HEK293 (cell line): ENCODE measurements around the gene SECTM1.

Experiments
- CTCF ChIA-PET: fragments of 350-600 bp; formaldehyde crosslinking; extraction: SDS; loops from one replicate; lab custom pipeline; 2021; ENCODE audit warnings: antibody characterized with exemption; lab: Yijun Ruan, JAX
- POLR2A ChIA-PET: fragments of 300-600 bp; formaldehyde crosslinking; extraction: SDS; loops from one replicate; lab custom pipeline; 2020; ENCODE audit warnings: antibody characterized with exemption, inconsistent platforms; lab: Yijun Ruan, JAX
- H3K27ac ChIP-seq: fragments of 200-500 bp; sonication (Bioruptor generic); 2 replicates; pipeline ENCODE4 v1.5.1; 2014; ENCODE audit warnings: low read depth, low read length, control low read depth, inconsistent platforms; ENCODE audit errors: extremely low read depth
- H3K36me3 ChIP-seq, 2 experiments: fragments of 200-500 bp in 1 of 2; sonication (Bioruptor generic) in 1 of 2; 1 replicate in 1 of 2; 2 replicates in 1 of 2; pipeline ENCODE4 v1.5.1; 2014 to 2017; ENCODE audit warnings: inconsistent platforms in 2 of 2, low read length in 2 of 2; ENCODE audit not compliant: control insufficient read depth in 2 of 2, insufficient read depth in 1 of 2
- H3K4me1 ChIP-seq: fragments of 200-500 bp; sonication (Bioruptor generic); 2 replicates; pipeline ENCODE4 v1.5.1; 2014; ENCODE audit warnings: mild to moderate bottlenecking, low read length, inconsistent platforms; ENCODE audit not compliant: control insufficient read depth, insufficient read depth
- H3K4me3 ChIP-seq: 2 replicates; pipeline ENCODE4 v1.5.1; 2011; ENCODE audit warnings: low read depth, mild to moderate bottlenecking, control low read depth, low read length, moderate library complexity
- H3K9me3 ChIP-seq: fragments of 200-500 bp; sonication (Bioruptor generic); 2 replicates; pipeline ENCODE4 v1.5.1; 2014; ENCODE audit warnings: low read depth, low read length, inconsistent platforms; ENCODE audit not compliant: control insufficient read depth, insufficient read depth
- GLIS1 ChIP-seq: fragments of 450-650 bp; formaldehyde crosslinking; IDR thresholded peaks from 2 replicates; pipeline ENCODE4 v1.5.1; 2016; ENCODE audit warnings: missing biosample characterization, missing genetic modification characterization
- GLIS2 ChIP-seq: fragments of 450-650 bp; formaldehyde crosslinking; IDR thresholded peaks from 2 replicates; pipeline ENCODE4 v1.5.1; 2016; ENCODE audit warnings: missing biosample characterization, missing genetic modification characterization
- HIC1 ChIP-seq: fragments of 450-650 bp; formaldehyde crosslinking; IDR thresholded peaks from 2 replicates; pipeline ENCODE4 v1.5.1; 2016; ENCODE audit warnings: missing biosample characterization, missing genetic modification characterization
- KLF1 ChIP-seq: fragments of 450-650 bp; formaldehyde crosslinking; IDR thresholded peaks from 2 replicates; pipeline ENCODE4 v1.5.1; 2016; ENCODE audit warnings: missing biosample characterization, missing genetic modification characterization
- PATZ1 ChIP-seq: fragments of 450-650 bp; formaldehyde crosslinking; IDR thresholded peaks from 2 replicates; pipeline ENCODE4 v1.5.1; 2016; ENCODE audit warnings: missing biosample characterization, missing genetic modification characterization
- SP2 ChIP-seq: fragments of 450-650 bp; formaldehyde crosslinking; IDR thresholded peaks from 2 replicates; pipeline ENCODE4 v1.5.1; 2016; ENCODE audit warnings: missing biosample characterization, missing genetic modification characterization
- SP7 ChIP-seq: fragments of 450-650 bp; formaldehyde crosslinking; IDR thresholded peaks from 2 replicates; pipeline ENCODE4 v1.5.1; 2016; ENCODE audit warnings: missing biosample characterization, missing genetic modification characterization
- ZBTB11 ChIP-seq: fragments of 450-650 bp; formaldehyde crosslinking; conservative IDR thresholded peaks from 2 replicates; pipeline ENCODE4 v1.5.1; 2016; ENCODE audit warnings: low read depth, missing biosample characterization, missing genetic modification characterization
- ZBTB20 ChIP-seq: fragments of 450-650 bp; formaldehyde crosslinking; IDR thresholded peaks from 2 replicates; pipeline ENCODE4 v1.5.1; 2016; ENCODE audit warnings: missing biosample characterization, missing genetic modification characterization
- ZNF112 ChIP-seq: fragments of 450-650 bp; formaldehyde crosslinking; IDR thresholded peaks from 2 replicates; pipeline ENCODE4 v1.5.0; 2017; ENCODE audit warnings: missing biosample characterization, missing genetic modification characterization
- ZNF18 ChIP-seq: fragments of 450-650 bp; formaldehyde crosslinking; IDR thresholded peaks from 2 replicates; pipeline ENCODE4 v1.5.1; 2016; ENCODE audit warnings: missing biosample characterization, missing genetic modification characterization
- ZNF2 ChIP-seq: fragments of 450-650 bp; formaldehyde crosslinking; IDR thresholded peaks from 2 replicates; pipeline ENCODE4 v1.5.1; 2016; ENCODE audit warnings: missing biosample characterization, missing genetic modification characterization
- ZNF274 ChIP-seq, 2 experiments: fragments of 200-500 bp in 1 of 2; fragments of 450-650 bp in 1 of 2; sonication (Bioruptor generic) in 1 of 2; formaldehyde crosslinking in 1 of 2; IDR thresholded peaks; 2 replicates each; pipeline versions ENCODE4 v1.5.1 to v1.6.1; 2014 to 2016; ENCODE audit warnings: borderline replicate concordance in 1 of 2, inconsistent platforms in 1 of 2, low read length in 1 of 2, missing biosample characterization in 1 of 2, missing genetic modification characterization in 1 of 2
- ZNF501 ChIP-seq: fragments of 450-650 bp; formaldehyde crosslinking; IDR thresholded peaks from 2 replicates; pipeline ENCODE4 v1.5.1; 2016; ENCODE audit warnings: missing biosample characterization, missing genetic modification characterization
- ZNF530 ChIP-seq: fragments of 450-650 bp; formaldehyde crosslinking; IDR thresholded peaks from 2 replicates; pipeline ENCODE4 v1.5.1; 2016; ENCODE audit warnings: low read depth, missing biosample characterization, missing genetic modification characterization
- ZNF664 ChIP-seq: fragments of 450-650 bp; formaldehyde crosslinking; IDR thresholded peaks from 2 replicates; pipeline ENCODE4 v1.5.1; 2016; ENCODE audit warnings: missing biosample characterization, missing genetic modification characterization
- ZNF776 ChIP-seq: fragments of 450-650 bp; formaldehyde crosslinking; IDR thresholded peaks from 2 replicates; pipeline ENCODE4 v1.5.0; 2017; ENCODE audit warnings: missing biosample characterization, missing genetic modification characterization, borderline replicate concordance
- ZSCAN18 ChIP-seq: fragments of 450-650 bp; formaldehyde crosslinking; IDR thresholded peaks from 2 replicates; pipeline ENCODE4 v1.5.1; 2016; ENCODE audit warnings: missing biosample characterization, missing genetic modification characterization

The SECTM1 gene

GRCh38 chr17:82320956-82321927, 12.3 kb downstream of the SECTM1 start (continued):
- TF ChIP-seq PATZ1 (tag by site-specific recombination) (peak; percentile 75), GLIS1 (tag by site-specific recombination) (peak; percentile 45)

GRCh38 chr17:82320140-82320840, 13.3 kb downstream of the SECTM1 start:
- ChIA-PET POLR2A (no interaction called here), CTCF (interaction anchor here (0.6 to 2.8 kb wide), 14 partner anchors 11 to 117 kb away, joined by 3 to 27 read pairs (median 5); no protein-coding TSS in a partner anchor)
- Histone ChIP-seq H3K4me1 (no peaks in the 10 kb centered on the region; the same call in 1 of the 2 replicates), H3K9me3 (no peaks in the 10 kb centered on the region), H3K27ac (no peak overlapping the region), H3K4me3 (no peak overlapping the region), H3K36me3 (no peaks in the 10 kb centered on the region)
- TF ChIP-seq ZNF112 (tag by site-specific recombination) (no peak), HIC1 (tag by site-specific recombination) (0 out of 2 replicates have a peak, but pooled peaks have one; percentile 27), ZBTB20 (tag by site-specific recombination) (peak; percentile 93)

GRCh38 chr17:82319619-82320062, 13.9 kb downstream of the SECTM1 start:
- ChIA-PET POLR2A (no interaction called here), CTCF (interaction anchor here (2.8 kb wide), 1 partner anchor 84 kb away, joined by 27 read pairs; no protein-coding TSS in a partner anchor)
- Histone ChIP-seq H3K27ac (no peak overlapping the region), H3K4me3 (no peak overlapping the region), H3K9me3 (no peaks in the 10 kb centered on the region), H3K4me1 (no peaks in the 10 kb centered on the region; the same call in 1 of the 2 replicates), H3K36me3 (no peaks in the 10 kb centered on the region)
- TF ChIP-seq SP7 (tag by site-specific recombination): no peak
- TF ChIP-seq ZNF274 (IDR thresholded peaks at IDR 0.05; ENCODE audit: low read length): no peak
- no peak for TF ChIP-seq ZNF274 (tag by site-specific recombination; IDR thresholded peaks at IDR 0.05; ENCODE audit: borderline replicate concordance)
- no peak for TF ChIP-seq GLIS2
- TF ChIP-seq ZNF530: no peak
- peak; percentile 54; the same call in 1 of the 2 replicates for TF ChIP-seq ZNF18 (tag by site-specific recombination)
- TF ChIP-seq KLF1 (tag by site-specific recombination): no peak
- no peak for TF ChIP-seq ZNF776
- no peak for TF ChIP-seq ZNF501 (tag by site-specific recombination)
- TF ChIP-seq SP2 (tag by site-specific recombination): no peak
- TF ChIP-seq ZNF2 (tag by site-specific recombination): 0 out of 2 replicates have a peak, but pooled peaks have one; percentile 29
- no peak for TF ChIP-seq ZSCAN18
- TF ChIP-seq ZBTB11 (tag by site-specific recombination): no peak
- no peak for TF ChIP-seq ZNF664 (tag by site-specific recombination)
